GM23338 (cell line): ENCODE measurements around the gene ERC2. TPM values are rescaled to one million over a fixed set of nuclear protein-coding genes. Genes with fewer than 3 reads are reported as not detected.

Source experiments
- ATAC-seq: fragments of 200-7000 bp; cut with Tn5 transposase; 3 replicates; pipeline ENCODE4 v1.9.1; 2020
- DNase-seq: peaks from one replicate; pipeline ENCODE4 v3.0.0-alpha.2; 2015; ENCODE audit warnings: low spot score
- H2AFZ ChIP-seq: fragments of 200-600 bp; sonication (generic); 2 replicates; pipeline ENCODE4 v1.8.0; 2016; ENCODE audit warnings: antibody characterized with exemption, mild to moderate bottlenecking, moderate library complexity
- H3F3A ChIP-seq: fragments of 200-600 bp; sonication (generic); replicated peaks from 2 replicates; pipeline ENCODE4 v1.8.0; 2017; ENCODE audit warnings: antibody characterized with exemption, mixed run types, low read depth
- H3K27ac ChIP-seq: fragments of 200-600 bp; sonication (generic); 2 replicates; pipeline ENCODE4 v1.6.1; 2016; ENCODE audit warnings: low read depth
- H3K27me3 ChIP-seq: fragments of 200-600 bp; sonication (generic); 2 replicates; pipeline ENCODE4 v1.8.0; 2016; ENCODE audit warnings: mild to moderate bottlenecking, mixed run types, moderate library complexity; ENCODE audit not compliant: insufficient read depth
- H3K36me3 ChIP-seq: fragments of 200-600 bp; sonication (generic); 2 replicates; pipeline ENCODE4 v1.8.0; 2016; ENCODE audit warnings: mild to moderate bottlenecking; ENCODE audit not compliant: insufficient read depth
- H3K4me1 ChIP-seq: fragments of 200-600 bp; sonication (generic); 2 replicates; pipeline ENCODE4 v1.8.0; 2016; ENCODE audit warnings: mild to moderate bottlenecking, moderate library complexity; ENCODE audit not compliant: insufficient read depth
- H3K4me2 ChIP-seq: fragments of 200-600 bp; sonication (generic); 2 replicates; pipeline ENCODE4 v1.7.1; 2017; ENCODE audit warnings: mixed run types
- H3K4me3 ChIP-seq: fragments of 200-600 bp; sonication (generic); 2 replicates; pipeline ENCODE4 v1.6.1; 2016; ENCODE audit warnings: mixed run types
- H3K79me2 ChIP-seq: fragments of 200-600 bp; sonication (generic); replicated peaks from 2 replicates; pipeline ENCODE4 v1.8.0; 2017; ENCODE audit warnings: mild to moderate bottlenecking; ENCODE audit not compliant: insufficient read depth
- H3K9me2 ChIP-seq: fragments of 200-600 bp; sonication (generic); 2 replicates; pipeline ENCODE4 v1.8.0; 2017; ENCODE audit not compliant: insufficient read depth
- H4K20me1 ChIP-seq: fragments of 200-600 bp; sonication (generic); replicated peaks from 2 replicates; pipeline ENCODE4 v1.8.0; 2017; ENCODE audit warnings: mild to moderate bottlenecking; ENCODE audit not compliant: insufficient read depth
- H3K27ac Mint-ChIP-seq: 2 replicates; pipeline ENCODE4 v1.8.0; 2020; ENCODE audit warnings: inconsistent platforms, mild to moderate bottlenecking, moderate library complexity, mixed read lengths
- H3K27me3 Mint-ChIP-seq: 3 replicates; pipeline ENCODE4 v1.8.0; 2022; ENCODE audit warnings: low read depth, mild to moderate bottlenecking, moderate library complexity, mixed read lengths, inconsistent platforms; ENCODE audit not compliant: insufficient read depth, poor library complexity
- H3K36me3 Mint-ChIP-seq: 3 replicates; pipeline ENCODE4 v1.8.0; 2021; ENCODE audit warnings: low read depth, mild to moderate bottlenecking, inconsistent platforms, moderate library complexity, mixed read lengths
- H3K4me1 Mint-ChIP-seq: 3 replicates; pipeline ENCODE4 v1.8.0; 2020; ENCODE audit warnings: mild to moderate bottlenecking, inconsistent platforms, mixed read lengths
- H3K4me3 Mint-ChIP-seq: 3 replicates; pipeline ENCODE4 v1.8.0; 2021; ENCODE audit warnings: moderate library complexity, mild to moderate bottlenecking, inconsistent platforms, mixed read lengths
- H3K9me3 Mint-ChIP-seq: 3 replicates; pipeline ENCODE4 v1.8.0; 2020; ENCODE audit warnings: moderate library complexity, mild to moderate bottlenecking, inconsistent platforms, mixed read lengths
- CREB1 ChIP-seq: fragments of 250-450 bp; sonication (Bioruptor Pico); IDR thresholded peaks from 2 replicates; pipeline ENCODE4 v1.5.0; 2020; ENCODE audit warnings: low read depth, mild to moderate bottlenecking, moderate library complexity
- EZH2 ChIP-seq: fragments of 200-600 bp; sonication (generic); IDR thresholded peaks from one replicate; pipeline ENCODE4 v1.8.0; 2017; ENCODE audit warnings: antibody characterized with exemption, mild to moderate bottlenecking, low read depth; ENCODE audit not compliant: unreplicated experiment
- EZH2phosphoT487 ChIP-seq: fragments of 200-600 bp; sonication (generic); IDR thresholded peaks from one replicate; pipeline ENCODE4 v1.8.1; 2018; ENCODE audit warnings: antibody characterized with exemption; ENCODE audit not compliant: unreplicated experiment
- JUNB ChIP-seq: IDR thresholded peaks from one replicate; pipeline ENCODE4 v1.6.1; 2016; ENCODE audit warnings: antibody characterized with exemption; ENCODE audit not compliant: unreplicated experiment
- NANOG ChIP-seq: IDR thresholded peaks from 2 replicates; pipeline ENCODE4 v1.6.1; 2016; ENCODE audit warnings: antibody characterized with exemption, borderline replicate concordance
- POLR2AphosphoS5 ChIP-seq: IDR thresholded peaks from 2 replicates; pipeline ENCODE4 v1.6.1; 2016; ENCODE audit warnings: antibody characterized with exemption, low read depth
- STAT1 ChIP-seq: IDR thresholded peaks from one replicate; pipeline ENCODE4 v1.6.1; 2016; ENCODE audit warnings: antibody characterized with exemption; ENCODE audit not compliant: unreplicated experiment
- ZNF114 ChIP-seq: fragments of 250-450 bp; sonication (Bioruptor Pico); IDR thresholded peaks from 2 replicates; pipeline ENCODE4 v1.5.0; 2020; ENCODE audit warnings: mild to moderate bottlenecking, moderate library complexity
- ZNF331 ChIP-seq: fragments of 250-450 bp; sonication (Bioruptor Pico); IDR thresholded peaks from 2 replicates; pipeline ENCODE4 v1.5.0; 2020; ENCODE audit warnings: low read depth, mild to moderate bottlenecking, moderate library complexity
- ZNF462 ChIP-seq: fragments of 250-450 bp; sonication (Bioruptor Pico); IDR thresholded peaks from 2 replicates; pipeline ENCODE4 v1.5.0; 2020; ENCODE audit warnings: mild to moderate bottlenecking, moderate library complexity
- polyA plus RNA-seq: library from polyadenylated mRNA; unstranded; fragments of >200 nt; fragmentation: Nextera tagmentation; extraction: Ambion mirVana; gene quantifications from 2 replicates; pipeline ENCODE4 v1.2.1, GENCODE V29; 2016
- total RNA-seq: library from RNA; depleted of rRNA; stranded (reverse); fragments of >200 nt; shearing (Covaris generic); gene quantifications from 2 replicates; pipeline ENCODE4 v1.2.3, GENCODE V29; 2014
- TF ChIP-seq, protein P1 (sequence below): IDR thresholded peaks from one replicate; pipeline ENCODE4 v1.6.1; 2018; ENCODE audit warnings: antibody characterized with exemption; ENCODE audit not compliant: unreplicated experiment
- TF ChIP-seq, protein P2 (sequence below), 2 experiments: fragments of 200-600 bp in 1 of 2; sonication (generic) in 1 of 2; conservative IDR thresholded peaks; 2 replicates each; pipeline versions ENCODE4 v1.5.1 to v1.6.1; 2016 to 2017; ENCODE audit warnings: antibody characterized with exemption in 2 of 2, low read depth in 2 of 2, mild to moderate bottlenecking in 2 of 2, moderate library complexity in 1 of 2
- TF ChIP-seq, protein P3 (sequence below): IDR thresholded peaks from 2 replicates; pipeline ENCODE4 v1.6.1; 2016; ENCODE audit warnings: antibody characterized with exemption

Gene ERC2
- total and polyA plus RNA-seq, 2 experiments from 2014 or later = 11.8 to 13.7 TPM

DNA sequence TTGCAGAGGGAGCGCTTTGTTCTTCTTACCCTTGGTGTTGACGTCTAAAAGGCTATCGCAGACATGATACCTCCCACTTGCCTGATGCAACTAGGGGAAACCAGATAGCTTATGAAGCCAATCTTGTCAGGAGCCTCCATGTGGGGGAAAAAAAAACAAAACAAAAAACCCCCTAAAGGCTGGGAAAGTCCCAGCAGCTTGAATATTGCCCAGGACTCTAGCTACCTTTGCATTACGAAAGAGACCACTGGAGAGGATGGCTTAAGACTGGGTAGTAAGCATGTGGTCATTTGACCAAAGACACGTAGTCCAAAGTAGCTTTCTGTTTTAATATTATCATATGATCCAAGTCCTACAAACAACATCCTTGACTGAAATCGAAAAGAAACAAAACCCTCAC lies 860.4 kb downstream of the ERC2 start:
- Histone ChIP-seq H3K4me3 (no peak overlapping the region), H3K27me3 (no peaks in the 10 kb centered on the region), H4K20me1 (no peaks in the 10 kb centered on the region), H3K27ac (no peak overlapping the region), H3K36me3 (no peaks in the 10 kb centered on the region), H3K4me1 (peaks cover 7% of the 10 kb centered on the region; the same call in 1 of the 2 replicates), H3K9me2 (peaks cover 8% of the 10 kb centered on the region; the same call in 1 of the 2 replicates), H2AFZ (no peak overlapping the region), H3K4me2 (no peak overlapping the region), H3K79me2 (no peaks in the 10 kb centered on the region), H3F3A (no peaks in the 10 kb centered on the region)
- Mint-ChIP-seq H3K9me3 (no peaks in the 10 kb centered on the region), H3K27me3 (no peaks in the 10 kb centered on the region), H3K27ac (no peak overlapping the region), H3K36me3 (no peaks in the 10 kb centered on the region), H3K4me3 (no peak overlapping the region), H3K4me1 (peaks cover 16% of the 10 kb centered on the region)
- TF ChIP-seq ZNF462 (CRISPR knock-in tag) = no peak
- TF ChIP-seq NANOG = no peak
- no peak for TF ChIP-seq EZH2phosphoT487
- TF ChIP-seq, protein P1, sequence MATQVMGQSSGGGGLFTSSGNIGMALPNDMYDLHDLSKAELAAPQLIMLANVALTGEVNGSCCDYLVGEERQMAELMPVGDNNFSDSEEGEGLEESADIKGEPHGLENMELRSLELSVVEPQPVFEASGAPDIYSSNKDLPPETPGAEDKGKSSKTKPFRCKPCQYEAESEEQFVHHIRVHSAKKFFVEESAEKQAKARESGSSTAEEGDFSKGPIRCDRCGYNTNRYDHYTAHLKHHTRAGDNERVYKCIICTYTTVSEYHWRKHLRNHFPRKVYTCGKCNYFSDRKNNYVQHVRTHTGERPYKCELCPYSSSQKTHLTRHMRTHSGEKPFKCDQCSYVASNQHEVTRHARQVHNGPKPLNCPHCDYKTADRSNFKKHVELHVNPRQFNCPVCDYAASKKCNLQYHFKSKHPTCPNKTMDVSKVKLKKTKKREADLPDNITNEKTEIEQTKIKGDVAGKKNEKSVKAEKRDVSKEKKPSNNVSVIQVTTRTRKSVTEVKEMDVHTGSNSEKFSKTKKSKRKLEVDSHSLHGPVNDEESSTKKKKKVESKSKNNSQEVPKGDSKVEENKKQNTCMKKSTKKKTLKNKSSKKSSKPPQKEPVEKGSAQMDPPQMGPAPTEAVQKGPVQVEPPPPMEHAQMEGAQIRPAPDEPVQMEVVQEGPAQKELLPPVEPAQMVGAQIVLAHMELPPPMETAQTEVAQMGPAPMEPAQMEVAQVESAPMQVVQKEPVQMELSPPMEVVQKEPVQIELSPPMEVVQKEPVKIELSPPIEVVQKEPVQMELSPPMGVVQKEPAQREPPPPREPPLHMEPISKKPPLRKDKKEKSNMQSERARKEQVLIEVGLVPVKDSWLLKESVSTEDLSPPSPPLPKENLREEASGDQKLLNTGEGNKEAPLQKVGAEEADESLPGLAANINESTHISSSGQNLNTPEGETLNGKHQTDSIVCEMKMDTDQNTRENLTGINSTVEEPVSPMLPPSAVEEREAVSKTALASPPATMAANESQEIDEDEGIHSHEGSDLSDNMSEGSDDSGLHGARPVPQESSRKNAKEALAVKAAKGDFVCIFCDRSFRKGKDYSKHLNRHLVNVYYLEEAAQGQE = no peak
- TF ChIP-seq ZNF114 (CRISPR knock-in tag) = no peak
- TF ChIP-seq, protein P2, sequence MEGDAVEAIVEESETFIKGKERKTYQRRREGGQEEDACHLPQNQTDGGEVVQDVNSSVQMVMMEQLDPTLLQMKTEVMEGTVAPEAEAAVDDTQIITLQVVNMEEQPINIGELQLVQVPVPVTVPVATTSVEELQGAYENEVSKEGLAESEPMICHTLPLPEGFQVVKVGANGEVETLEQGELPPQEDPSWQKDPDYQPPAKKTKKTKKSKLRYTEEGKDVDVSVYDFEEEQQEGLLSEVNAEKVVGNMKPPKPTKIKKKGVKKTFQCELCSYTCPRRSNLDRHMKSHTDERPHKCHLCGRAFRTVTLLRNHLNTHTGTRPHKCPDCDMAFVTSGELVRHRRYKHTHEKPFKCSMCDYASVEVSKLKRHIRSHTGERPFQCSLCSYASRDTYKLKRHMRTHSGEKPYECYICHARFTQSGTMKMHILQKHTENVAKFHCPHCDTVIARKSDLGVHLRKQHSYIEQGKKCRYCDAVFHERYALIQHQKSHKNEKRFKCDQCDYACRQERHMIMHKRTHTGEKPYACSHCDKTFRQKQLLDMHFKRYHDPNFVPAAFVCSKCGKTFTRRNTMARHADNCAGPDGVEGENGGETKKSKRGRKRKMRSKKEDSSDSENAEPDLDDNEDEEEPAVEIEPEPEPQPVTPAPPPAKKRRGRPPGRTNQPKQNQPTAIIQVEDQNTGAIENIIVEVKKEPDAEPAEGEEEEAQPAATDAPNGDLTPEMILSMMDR (conservative IDR thresholded peaks at IDR 0.05; ENCODE audit: low read depth in 2 of 2) = no peak
- TF ChIP-seq EZH2 = no peak
- TF ChIP-seq ZNF331 (CRISPR knock-in tag) = no peak
- TF ChIP-seq JUNB = no peak
- TF ChIP-seq STAT1 = no peak
- TF ChIP-seq CREB1 = no peak
- TF ChIP-seq, protein P3, sequence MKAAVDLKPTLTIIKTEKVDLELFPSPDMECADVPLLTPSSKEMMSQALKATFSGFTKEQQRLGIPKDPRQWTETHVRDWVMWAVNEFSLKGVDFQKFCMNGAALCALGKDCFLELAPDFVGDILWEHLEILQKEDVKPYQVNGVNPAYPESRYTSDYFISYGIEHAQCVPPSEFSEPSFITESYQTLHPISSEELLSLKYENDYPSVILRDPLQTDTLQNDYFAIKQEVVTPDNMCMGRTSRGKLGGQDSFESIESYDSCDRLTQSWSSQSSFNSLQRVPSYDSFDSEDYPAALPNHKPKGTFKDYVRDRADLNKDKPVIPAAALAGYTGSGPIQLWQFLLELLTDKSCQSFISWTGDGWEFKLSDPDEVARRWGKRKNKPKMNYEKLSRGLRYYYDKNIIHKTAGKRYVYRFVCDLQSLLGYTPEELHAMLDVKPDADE = no peak
- TF ChIP-seq POLR2AphosphoS5 = no peak
- ATAC-seq (no peak), DNase-seq (no peak)
